ENCODE results near the gene SLC6A19.

The SLC6A19 gene

DNA sequence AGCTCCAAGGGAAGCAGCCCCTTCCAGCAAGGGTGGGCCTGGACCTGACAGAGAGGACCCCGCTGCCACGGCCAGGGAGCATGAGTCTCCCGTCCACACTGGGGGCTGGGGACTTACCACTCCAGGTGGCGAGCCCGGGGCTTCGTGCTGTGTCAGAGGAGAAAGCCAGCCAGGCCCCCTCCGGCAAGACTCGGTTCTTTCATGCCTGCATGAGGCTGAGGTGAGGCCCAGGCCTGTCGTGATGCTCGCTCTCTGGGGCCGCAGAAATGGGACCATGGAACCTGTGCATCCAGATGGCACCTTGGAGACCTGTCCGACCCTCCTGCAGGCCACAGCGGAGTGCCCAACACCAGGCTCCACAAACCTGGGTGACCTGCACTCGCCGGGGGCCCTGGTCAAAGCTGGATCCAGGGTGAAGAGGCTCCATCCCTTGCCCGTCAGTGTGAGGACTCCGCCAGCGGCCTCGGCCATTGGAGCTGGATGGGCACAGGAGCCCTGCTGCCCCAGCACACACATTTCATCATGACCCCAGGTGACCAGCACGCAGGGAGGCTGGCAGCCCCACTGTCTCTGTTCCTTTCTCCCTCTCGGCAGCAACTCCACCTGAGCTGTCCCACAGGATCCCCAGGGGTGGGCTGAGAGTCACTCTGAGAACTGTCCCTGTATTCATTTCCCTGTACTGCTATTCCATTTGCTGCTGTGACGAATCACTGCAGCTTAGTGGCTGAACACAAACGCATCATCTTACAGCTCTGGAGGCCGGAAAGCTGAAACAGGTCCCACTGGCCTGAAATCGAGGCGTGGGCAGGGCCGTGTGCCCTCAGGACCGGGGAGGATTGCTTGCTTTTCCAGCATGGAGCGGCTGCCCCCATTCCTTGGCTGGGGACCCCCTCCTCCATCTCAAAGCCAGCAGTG lies 48.2 kb downstream of the SLC6A19 start:
- no peak overlapping the region for H3K27ac Mint-ChIP-seq
- TF ChIP-seq, protein P1, sequence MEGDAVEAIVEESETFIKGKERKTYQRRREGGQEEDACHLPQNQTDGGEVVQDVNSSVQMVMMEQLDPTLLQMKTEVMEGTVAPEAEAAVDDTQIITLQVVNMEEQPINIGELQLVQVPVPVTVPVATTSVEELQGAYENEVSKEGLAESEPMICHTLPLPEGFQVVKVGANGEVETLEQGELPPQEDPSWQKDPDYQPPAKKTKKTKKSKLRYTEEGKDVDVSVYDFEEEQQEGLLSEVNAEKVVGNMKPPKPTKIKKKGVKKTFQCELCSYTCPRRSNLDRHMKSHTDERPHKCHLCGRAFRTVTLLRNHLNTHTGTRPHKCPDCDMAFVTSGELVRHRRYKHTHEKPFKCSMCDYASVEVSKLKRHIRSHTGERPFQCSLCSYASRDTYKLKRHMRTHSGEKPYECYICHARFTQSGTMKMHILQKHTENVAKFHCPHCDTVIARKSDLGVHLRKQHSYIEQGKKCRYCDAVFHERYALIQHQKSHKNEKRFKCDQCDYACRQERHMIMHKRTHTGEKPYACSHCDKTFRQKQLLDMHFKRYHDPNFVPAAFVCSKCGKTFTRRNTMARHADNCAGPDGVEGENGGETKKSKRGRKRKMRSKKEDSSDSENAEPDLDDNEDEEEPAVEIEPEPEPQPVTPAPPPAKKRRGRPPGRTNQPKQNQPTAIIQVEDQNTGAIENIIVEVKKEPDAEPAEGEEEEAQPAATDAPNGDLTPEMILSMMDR (IDR thresholded peaks at IDR 0.05; ENCODE audit: unreplicated experiment in 3 of 3): no peak
- H3K9me3 Mint-ChIP-seq: peaks cover 3% of the 10 kb centered on the region
- peaks cover 17% of the 10 kb centered on the region for H3K27me3 Mint-ChIP-seq (ENCODE audit: low read depth)
- peak overlapping the region in 1 of 3 experiments; percentile 4 for H3K4me3 Mint-ChIP-seq
- peaks cover 5% of the 10 kb centered on the region for H3K4me1 Mint-ChIP-seq
- no peaks in the 10 kb centered on the region for H3K36me3 Mint-ChIP-seq (ENCODE audit: low read depth)

DNA sequence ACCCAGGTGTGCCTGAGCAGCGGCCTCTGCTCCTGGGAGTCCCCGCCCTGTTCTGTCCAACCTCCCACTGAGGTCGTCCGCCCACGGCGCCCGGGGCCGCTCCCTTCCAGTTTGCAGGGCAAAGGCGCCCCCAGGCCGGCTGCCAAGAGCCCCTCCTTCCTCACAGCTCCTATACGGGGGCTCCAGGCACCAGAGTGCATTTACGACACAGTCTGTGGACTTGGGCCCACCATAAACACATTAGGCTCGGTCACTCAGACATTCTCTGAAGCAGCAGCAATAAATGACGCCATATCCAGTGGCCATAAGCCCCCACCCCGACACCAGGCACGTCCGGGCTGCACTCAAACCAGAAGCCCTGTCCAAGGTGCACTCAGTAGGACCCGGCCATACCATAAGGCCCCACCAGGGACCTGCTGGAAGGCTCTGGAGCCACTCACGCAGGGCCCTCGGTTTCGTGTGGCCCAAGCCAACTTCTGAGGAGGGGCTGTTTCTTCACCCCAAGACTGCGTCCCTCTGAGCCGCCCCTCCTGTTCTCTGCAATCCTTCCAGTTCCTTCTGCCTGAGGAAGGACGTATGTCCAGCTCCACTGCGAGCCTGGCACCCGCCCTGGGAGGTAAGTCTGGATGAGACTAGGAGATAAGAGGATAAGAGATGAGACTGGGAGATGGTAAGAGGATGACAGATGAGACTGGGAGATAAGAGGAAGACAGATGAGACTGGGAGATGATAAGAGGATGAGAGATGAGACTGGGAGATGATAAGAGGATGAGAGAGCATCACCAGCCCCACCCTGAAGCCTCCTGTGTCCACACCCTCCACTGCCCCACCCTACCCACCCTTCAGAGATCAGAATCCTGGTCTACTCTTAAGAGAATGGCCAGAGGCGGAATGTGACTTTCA lies 50.5 kb downstream of the SLC6A19 start:
- Mint-ChIP-seq H3K4me3 (no peak overlapping the region), H3K27ac (peak overlapping the region in 1 of 3 experiments; percentile 21), H3K27me3 (ENCODE audit: low read depth) (peaks cover 24% of the 10 kb centered on the region), H3K9me3 (peaks cover 3% of the 10 kb centered on the region), H3K36me3 (ENCODE audit: low read depth) (no peaks in the 10 kb centered on the region), H3K4me1 (peaks cover 5% of the 10 kb centered on the region)
- TF ChIP-seq, protein P1 (IDR thresholded peaks at IDR 0.05; ENCODE audit: unreplicated experiment in 3 of 3): no peak

DNA sequence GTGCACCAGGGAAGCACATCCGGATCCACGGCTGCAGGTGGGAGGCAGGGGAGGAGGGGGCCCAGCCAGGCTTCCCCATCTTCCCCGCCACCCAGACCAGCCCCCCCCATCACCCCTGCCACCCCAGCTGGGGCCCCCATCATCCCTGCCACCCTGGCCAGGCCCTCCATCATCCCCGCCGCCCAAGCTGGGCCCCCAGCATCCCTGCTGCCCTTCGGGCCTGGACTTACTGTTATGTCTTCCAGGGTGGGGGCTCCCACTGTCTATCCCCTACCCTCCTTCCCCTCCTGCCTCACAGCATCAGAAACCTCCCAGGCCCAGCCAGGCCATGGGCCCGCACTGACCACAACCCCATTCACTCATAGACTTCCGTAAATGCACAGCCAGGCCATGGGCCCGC lies 51.3 kb downstream of the SLC6A19 start:
- peaks cover 5% of the 10 kb centered on the region for H3K4me1 Mint-ChIP-seq
- H3K9me3 Mint-ChIP-seq: peaks cover 3% of the 10 kb centered on the region
- H3K36me3 Mint-ChIP-seq (ENCODE audit: low read depth): no peaks in the 10 kb centered on the region
- TF ChIP-seq, protein P1 (IDR thresholded peaks at IDR 0.05; ENCODE audit: unreplicated experiment in 3 of 3): no peak
- H3K27ac Mint-ChIP-seq: no peak overlapping the region
- no peak overlapping the region for H3K4me3 Mint-ChIP-seq
- H3K27me3 Mint-ChIP-seq (ENCODE audit: low read depth): peaks cover 16% of the 10 kb centered on the region

DNA sequence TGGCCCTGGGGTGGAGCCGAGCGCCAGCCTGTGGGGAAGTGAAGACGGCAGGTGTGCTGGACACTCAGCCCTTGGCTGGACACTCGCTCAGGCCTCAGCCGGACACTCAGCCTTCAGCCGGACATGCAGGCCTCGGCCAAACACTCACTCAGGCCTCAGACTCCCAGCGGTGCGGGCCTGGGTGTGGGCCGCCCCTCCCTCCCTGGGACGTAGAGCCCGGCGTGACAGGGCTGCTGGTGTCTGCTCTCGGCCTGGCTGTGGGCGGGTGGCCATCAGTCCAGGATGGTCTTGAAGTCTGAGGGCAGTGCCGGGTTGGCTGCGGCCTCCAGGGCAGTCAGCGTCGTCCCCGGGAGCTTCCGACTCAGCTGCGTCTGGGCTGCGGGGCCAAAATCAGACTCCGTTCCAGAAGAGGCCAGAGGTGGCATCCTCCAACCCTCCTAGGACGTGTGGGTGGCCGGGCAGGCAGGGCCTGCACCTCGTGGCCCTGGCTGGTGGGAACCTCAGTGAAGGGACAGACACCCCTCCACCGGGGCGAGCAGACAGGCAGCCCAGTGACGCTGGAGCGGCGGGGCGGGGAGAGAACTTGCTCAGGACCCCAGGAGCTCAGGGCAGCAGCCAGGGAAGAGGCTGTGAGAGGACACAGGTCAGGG lies 52.2 kb downstream of the SLC6A19 start:
- H3K9me3 Mint-ChIP-seq: peaks cover 3% of the 10 kb centered on the region
- H3K27ac Mint-ChIP-seq: no peak overlapping the region
- peaks cover 20% of the 10 kb centered on the region for H3K27me3 Mint-ChIP-seq (ENCODE audit: low read depth)
- no peaks in the 10 kb centered on the region for H3K36me3 Mint-ChIP-seq (ENCODE audit: low read depth)
- no peak overlapping the region for H3K4me3 Mint-ChIP-seq
- peaks cover 5% of the 10 kb centered on the region for H3K4me1 Mint-ChIP-seq
- TF ChIP-seq, protein P1 (IDR thresholded peaks at IDR 0.05; ENCODE audit: unreplicated experiment in 3 of 3): no peak

DNA sequence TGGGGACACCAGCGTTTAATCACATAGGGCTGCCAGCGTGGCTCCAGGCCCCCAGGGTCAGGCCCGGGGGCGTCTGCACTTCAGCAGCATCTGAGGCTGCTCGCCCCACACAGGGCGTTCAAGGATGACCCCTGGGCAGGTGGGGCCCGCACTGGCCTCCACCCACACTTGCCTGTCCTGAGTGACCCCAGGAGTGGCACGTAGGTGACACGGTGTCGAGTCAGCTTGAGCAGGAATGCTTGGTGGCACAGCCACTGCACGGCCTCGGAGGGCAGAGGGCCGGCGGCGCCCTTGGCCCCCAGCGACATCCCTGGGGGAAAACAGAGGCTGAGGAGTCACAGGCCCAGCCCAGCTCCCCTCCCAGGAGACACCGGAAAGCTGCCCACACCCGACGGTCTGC lies 52.8 kb downstream of the SLC6A19 start:
- Mint-ChIP-seq H3K27me3 (ENCODE audit: low read depth) (peaks cover 20% of the 10 kb centered on the region), H3K36me3 (ENCODE audit: low read depth) (no peaks in the 10 kb centered on the region), H3K4me1 (peaks cover 5% of the 10 kb centered on the region), H3K9me3 (peaks cover 3% of the 10 kb centered on the region), H3K27ac (no peak overlapping the region), H3K4me3 (no peak overlapping the region)
- TF ChIP-seq, protein P1 (IDR thresholded peaks at IDR 0.05; ENCODE audit: unreplicated experiment in 3 of 3): no peak

Data from nephron (organoid).